Body of pancreas (tissue), 4 donors: ENCODE results near the gene CUTA.

Experiments
- POLR2A ChIP-seq, 3 donors: fragments of 450-650 bp; IDR thresholded peaks; one replicate each; pipeline ENCODE4 v1.6.1; 2016; ENCODE audit warnings: antibody characterized with exemption in 3 of 3, mild to moderate bottlenecking in 2 of 3
- TF ChIP-seq, protein P1 (sequence below), 7 experiments: fragments of 450-650 bp in 4 of 7; fragments of 200-600 bp in 3 of 7; sonication (generic) in 3 of 7; IDR thresholded peaks; one replicate each; pipeline ENCODE4 v1.5.1; 2016 to 2019; ENCODE audit warnings: antibody characterized with exemption in 7 of 7

DNA sequence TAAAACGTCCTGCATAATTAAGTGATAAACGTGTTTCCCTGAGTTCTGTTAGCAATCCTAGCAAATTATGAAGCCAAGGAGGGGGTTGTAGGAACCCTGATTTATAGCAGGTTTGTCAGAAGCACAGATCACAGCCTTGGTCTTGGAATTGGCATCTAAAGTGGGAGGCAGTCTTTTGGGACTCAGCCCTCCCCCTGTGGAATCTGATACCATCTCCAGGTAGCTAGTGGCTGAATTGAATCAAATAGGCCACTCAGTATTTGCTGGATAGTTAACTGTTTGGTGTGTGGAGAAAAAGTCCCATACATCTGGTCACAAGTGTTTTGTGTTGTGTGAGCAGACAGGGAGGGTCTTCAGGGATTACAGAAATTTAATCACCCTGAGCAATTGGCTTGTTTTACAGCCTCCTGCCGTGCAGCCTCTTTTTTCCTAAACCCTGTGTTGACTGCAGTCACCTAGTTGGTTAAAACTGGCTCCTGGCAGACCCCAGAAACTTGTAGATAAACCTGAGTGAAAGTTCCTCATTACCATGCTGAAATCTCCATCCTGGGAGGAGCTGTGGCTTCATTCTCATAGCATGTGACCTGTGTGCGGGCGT, 45.3 kb downstream of the CUTA start:
- TF ChIP-seq, protein P1, sequence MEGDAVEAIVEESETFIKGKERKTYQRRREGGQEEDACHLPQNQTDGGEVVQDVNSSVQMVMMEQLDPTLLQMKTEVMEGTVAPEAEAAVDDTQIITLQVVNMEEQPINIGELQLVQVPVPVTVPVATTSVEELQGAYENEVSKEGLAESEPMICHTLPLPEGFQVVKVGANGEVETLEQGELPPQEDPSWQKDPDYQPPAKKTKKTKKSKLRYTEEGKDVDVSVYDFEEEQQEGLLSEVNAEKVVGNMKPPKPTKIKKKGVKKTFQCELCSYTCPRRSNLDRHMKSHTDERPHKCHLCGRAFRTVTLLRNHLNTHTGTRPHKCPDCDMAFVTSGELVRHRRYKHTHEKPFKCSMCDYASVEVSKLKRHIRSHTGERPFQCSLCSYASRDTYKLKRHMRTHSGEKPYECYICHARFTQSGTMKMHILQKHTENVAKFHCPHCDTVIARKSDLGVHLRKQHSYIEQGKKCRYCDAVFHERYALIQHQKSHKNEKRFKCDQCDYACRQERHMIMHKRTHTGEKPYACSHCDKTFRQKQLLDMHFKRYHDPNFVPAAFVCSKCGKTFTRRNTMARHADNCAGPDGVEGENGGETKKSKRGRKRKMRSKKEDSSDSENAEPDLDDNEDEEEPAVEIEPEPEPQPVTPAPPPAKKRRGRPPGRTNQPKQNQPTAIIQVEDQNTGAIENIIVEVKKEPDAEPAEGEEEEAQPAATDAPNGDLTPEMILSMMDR (IDR thresholded peaks at IDR 0.05), result no peak
- no peak for TF ChIP-seq POLR2A (IDR thresholded peaks at IDR 0.05)
